WTC11 (cell line): ENCODE data around the gene SLC20A1. TPM values are rescaled to one million over a fixed set of nuclear protein-coding genes. Genes with fewer than 3 reads are reported as not detected.
A peak's percentile ranks its signal among the peaks of the same experiment; 100 is the strongest.

Source experiments
- ATAC-seq: fragments of 200-7000 bp; cut with Tn5 transposase; 2 replicates; pipeline ENCODE4 v1.10.0; 2021; ENCODE audit warnings: mild to moderate bottlenecking, moderate library complexity
- CTCF ChIA-PET: fragments of 300-600 bp; sonication (Branson Sonifier 250); formaldehyde crosslinking; loops from one replicate; lab custom pipeline; 2021; ENCODE audit warnings: antibody characterized with exemption; lab: Charles Lee
- POLR2A ChIA-PET: fragments of 350-600 bp; sonication (Branson Sonifier 250); formaldehyde crosslinking; loops from one replicate; lab custom pipeline; 2021; ENCODE audit warnings: antibody characterized with exemption; lab: Charles Lee
- DNase-seq: peaks from one replicate; pipeline ENCODE4 v3.0.0; 2021; ENCODE audit warnings: low spot score
- H3K27ac Mint-ChIP-seq: 2 replicates; pipeline ENCODE4 v1.8.0; 2021; ENCODE audit warnings: mixed read lengths
- H3K27me3 Mint-ChIP-seq: 2 replicates; pipeline ENCODE4 v1.8.0; 2021; ENCODE audit warnings: low read depth, mild to moderate bottlenecking, moderate library complexity, mixed read lengths
- H3K36me3 Mint-ChIP-seq: 2 replicates; pipeline ENCODE4 v1.8.0; 2021; ENCODE audit warnings: mixed read lengths
- H3K4me1 Mint-ChIP-seq: 2 replicates; pipeline ENCODE4 v1.8.0; 2022; ENCODE audit warnings: mixed read lengths
- H3K4me3 Mint-ChIP-seq: 2 replicates; pipeline ENCODE4 v1.8.0; 2021; ENCODE audit warnings: mild to moderate bottlenecking, moderate library complexity, mixed read lengths
- H3K9me3 Mint-ChIP-seq: 2 replicates; pipeline ENCODE4 v1.8.0; 2021; ENCODE audit warnings: mixed read lengths
- AR ChIP-seq: fragments of 250-450 bp; sonication (Bioruptor Pico); IDR thresholded peaks from 2 replicates; pipeline ENCODE4 v1.9.0; 2021; ENCODE audit warnings: mild to moderate bottlenecking
- ARID4B ChIP-seq: sonication (generic); formaldehyde crosslinking; IDR thresholded peaks from 2 replicates; pipeline ENCODE4 v1.8.0; 2023; ENCODE audit warnings: missing genetic modification reagents, mild to moderate bottlenecking, borderline replicate concordance
- ATF1 ChIP-seq: sonication (generic); formaldehyde crosslinking; IDR thresholded peaks from 2 replicates; pipeline ENCODE4 v1.8.1; 2023; ENCODE audit warnings: mild to moderate bottlenecking, moderate library complexity, missing genetic modification reagents
- CDX4 ChIP-seq: fragments of 250-450 bp; sonication (Bioruptor Pico); IDR thresholded peaks from 2 replicates; pipeline ENCODE4 v1.9.0; 2021; ENCODE audit warnings: moderate library complexity, mild to moderate bottlenecking, inconsistent platforms, borderline replicate concordance
- CREB1 ChIP-seq: sonication (generic); formaldehyde crosslinking; IDR thresholded peaks from 2 replicates; pipeline ENCODE4 v1.8.0; 2023; ENCODE audit warnings: mild to moderate bottlenecking, missing genetic modification reagents
- CREM ChIP-seq: sonication (generic); formaldehyde crosslinking; IDR thresholded peaks from 2 replicates; pipeline ENCODE4 v1.8.1; 2022; ENCODE audit warnings: mild to moderate bottlenecking, missing genetic modification reagents, moderate library complexity
- GRHL2 ChIP-seq: fragments of 250-450 bp; sonication (Bioruptor Pico); IDR thresholded peaks from 2 replicates; pipeline ENCODE4 v1.8.0; 2022; ENCODE audit warnings: mild to moderate bottlenecking, moderate library complexity; ENCODE audit not compliant: insufficient replicate concordance, severe bottlenecking
- IRF1 ChIP-seq: sonication (generic); formaldehyde crosslinking; IDR thresholded peaks from 2 replicates; pipeline ENCODE4 v1.8.0; 2023; ENCODE audit warnings: missing genetic modification reagents
- IRF2 ChIP-seq: sonication (generic); formaldehyde crosslinking; IDR thresholded peaks from 2 replicates; pipeline ENCODE4 v1.8.0; 2022; ENCODE audit warnings: low read depth, missing genetic modification reagents, borderline replicate concordance
- JAZF1 ChIP-seq: fragments of 250-450 bp; sonication (Bioruptor Pico); IDR thresholded peaks from 2 replicates; pipeline ENCODE4 v1.9.0; 2021; ENCODE audit warnings: moderate library complexity, mild to moderate bottlenecking, inconsistent platforms
- NFATC4 ChIP-seq: fragments of 250-450 bp; sonication (Bioruptor Pico); IDR thresholded peaks from 2 replicates; pipeline ENCODE4 v1.9.0; 2021; ENCODE audit warnings: mild to moderate bottlenecking
- NFE2L1 ChIP-seq: sonication (generic); formaldehyde crosslinking; IDR thresholded peaks from 2 replicates; pipeline ENCODE4 v1.8.1; 2023; ENCODE audit warnings: missing genetic modification reagents
- NR3C1 ChIP-seq: sonication (generic); formaldehyde crosslinking; conservative IDR thresholded peaks from 2 replicates; pipeline ENCODE4 v1.8.1; 2023; ENCODE audit warnings: low read depth, mild to moderate bottlenecking, missing genetic modification reagents
- OVOL2 ChIP-seq: fragments of 250-450 bp; sonication (Bioruptor Pico); IDR thresholded peaks from 2 replicates; pipeline ENCODE4 v1.9.0; 2021; ENCODE audit warnings: mild to moderate bottlenecking, borderline replicate concordance
- PRRX2 ChIP-seq: fragments of 250-450 bp; sonication (Bioruptor Pico); IDR thresholded peaks from 2 replicates; pipeline ENCODE4 v1.8.0; 2021; ENCODE audit warnings: mild to moderate bottlenecking
- RELA ChIP-seq: sonication (generic); formaldehyde crosslinking; IDR thresholded peaks from 2 replicates; pipeline ENCODE4 v1.8.1; 2022; ENCODE audit warnings: missing genetic modification reagents, mild to moderate bottlenecking, borderline replicate concordance
- SMAD4 ChIP-seq: sonication (generic); formaldehyde crosslinking; IDR thresholded peaks from 2 replicates; pipeline ENCODE4 v1.8.0; 2022; ENCODE audit warnings: mild to moderate bottlenecking, missing genetic modification reagents
- TEAD1 ChIP-seq: sonication (generic); formaldehyde crosslinking; IDR thresholded peaks from 2 replicates; pipeline ENCODE4 v1.8.0; 2022; ENCODE audit warnings: mild to moderate bottlenecking, missing genetic modification reagents
- TEAD4 ChIP-seq: sonication (generic); formaldehyde crosslinking; IDR thresholded peaks from 2 replicates; pipeline ENCODE4 v1.8.0; 2022; ENCODE audit warnings: mild to moderate bottlenecking, missing genetic modification reagents
- ZMAT4 ChIP-seq: fragments of 250-450 bp; sonication (Bioruptor Pico); IDR thresholded peaks from 2 replicates; pipeline ENCODE4 v1.9.0; 2021; ENCODE audit warnings: mild to moderate bottlenecking
- ZNF121 ChIP-seq: sonication (generic); formaldehyde crosslinking; IDR thresholded peaks from 2 replicates; pipeline ENCODE4 v1.8.0; 2023; ENCODE audit warnings: missing genetic modification reagents
- ZNF219 ChIP-seq: sonication (generic); formaldehyde crosslinking; IDR thresholded peaks from 2 replicates; pipeline ENCODE4 v1.8.0; 2023; ENCODE audit warnings: missing genetic modification reagents, mild to moderate bottlenecking, borderline replicate concordance
- total RNA-seq: library from RNA; stranded (reverse); gene quantifications from 3 replicates; pipeline ENCODE4 v1.2.3, GENCODE V29; 2021

The SLC20A1 gene
- total RNA-seq, 1 experiment from 2014 or later: 59.9 TPM

- Mint-ChIP-seq H3K36me3 (no peaks in the 10 kb centered on the region), H3K4me3 (no peak overlapping the region), H3K27me3 (no peaks in the 10 kb centered on the region), H3K4me1 (peaks cover 6% of the 10 kb centered on the region), H3K27ac (no peak overlapping the region), H3K9me3 (no peaks in the 10 kb centered on the region)
- CTCF ChIA-PET: interaction anchor here (0.6 to 0.8 kb wide), 3 partner anchors 43 to 201 kb away, joined by 3 to 6 read pairs (median 4); no protein-coding TSS in a partner anchor
- ATAC-seq (peak; percentile 60), DNase-seq (no peak)
- TF ChIP-seq NFE2L1 (no peak), ATF1 (CRISPR knock-in tag) (no peak), TEAD1 (no peak), CREB1 (CRISPR knock-in tag) (no peak), IRF2 (CRISPR knock-in tag) (no peak), ZNF219 (CRISPR knock-in tag) (no peak)
- POLR2A ChIA-PET: interaction anchor here (0.6 kb wide), 1 partner anchor 59 kb away, joined by 6 read pairs; no protein-coding TSS in a partner anchor
These were observed 38.0 kb downstream of the SLC20A1 start for GRCh38 chr2:112683550-112684414.

GRCh38 chr2:112684415-112684775 is 38.7 kb downstream of the SLC20A1 start:
- peaks cover 6% of the 10 kb centered on the region for H3K4me1 Mint-ChIP-seq
- no peak for DNase-seq
- H3K27me3 Mint-ChIP-seq: no peaks in the 10 kb centered on the region
- TF ChIP-seq SMAD4 (CRISPR knock-in tag) (no peak), CREM (CRISPR knock-in tag) (no peak), ZMAT4 (no peak), JAZF1 (no peak), IRF1 (no peak), NFATC4 (no peak), NR3C1 (no peak), ARID4B (CRISPR knock-in tag) (no peak), ATF1 (CRISPR knock-in tag) (no peak), CDX4 (CRISPR knock-in tag) (no peak), RELA (CRISPR knock-in tag) (no peak), OVOL2 (CRISPR knock-in tag) (no peak), AR (CRISPR knock-in tag) (no peak), PRRX2 (no peak), TEAD4 (CRISPR knock-in tag) (no peak), ZNF121 (CRISPR knock-in tag) (no peak), GRHL2 (CRISPR knock-in tag) (no peak)
- TF ChIP-seq, all 79 proteins: peak for 0
- no peaks in the 10 kb centered on the region for H3K36me3 Mint-ChIP-seq
- H3K4me3 Mint-ChIP-seq: no peak overlapping the region
- ChIA-PET CTCF (interaction anchor here (2.2 kb wide), 1 partner anchor 39 kb away, joined by 11 read pairs; the partner anchor contains the start of gene SLC20A1), POLR2A (no interaction called here)
- H3K9me3 Mint-ChIP-seq: no peaks in the 10 kb centered on the region
- no peak overlapping the region for H3K27ac Mint-ChIP-seq
- no peak for ATAC-seq
